ENCODE results near the gene RGS7BP. TPM values are rescaled to one million over a fixed set of nuclear protein-coding genes. Genes with fewer than 3 reads are reported as not detected.

RGS7BP gene
- total and polyA plus RNA-seq, 4 donors: 0.47 to 1.9 (median 1.1) TPM

GRCh38 chr5:64634997-64635686 is 129.3 kb downstream of the RGS7BP start:
- Histone ChIP-seq H3K27ac (ENCODE audit: low read depth in 1 of 2, low read length in 2 of 2) (no peak overlapping the region), H3K9me3 (ENCODE audit: control insufficient read depth in 4 of 4, low read length in 3 of 4) (no peaks in the 10 kb centered on the region), H3K36me3 (ENCODE audit: control insufficient read depth in 4 of 4, insufficient read depth in 3 of 4, low read depth in 1 of 4, low read length in 3 of 4) (no peaks in the 10 kb centered on the region), H3K9ac (ENCODE audit: low read depth in 1 of 2, low read length in 2 of 2) (no peak overlapping the region), H3K4me1 (ENCODE audit: control insufficient read depth in 4 of 4, insufficient read depth in 4 of 4, low read length in 3 of 4) (no peaks in the 10 kb centered on the region), H3K4me3 (ENCODE audit: low read depth in 1 of 3, low read length in 3 of 3) (no peak overlapping the region), H3K27me3 (ENCODE audit: control insufficient read depth in 4 of 4, insufficient read depth in 4 of 4, low read length in 3 of 4) (peaks cover 0 to 7% (median 0%) of the 10 kb centered on the region in 4 donors)
- DNase-seq (ENCODE audit: low spot score): no peak
- 0% methylated on average over 1 of the region's 1 CpG for WGBS
- no peak for TF ChIP-seq TAF1 (conservative IDR thresholded peaks at IDR 0.05)
- no peak for TF ChIP-seq RXRA (IDR thresholded peaks at IDR 0.05)
- TF ChIP-seq JUND (IDR thresholded peaks at IDR 0.05): peak in 1 of 2 donors; percentile 7
- TF ChIP-seq ATF3 (IDR thresholded peaks at IDR 0.05): no peak
- TF ChIP-seq FOXA2 (IDR thresholded peaks at IDR 0.05): no peak
- TF ChIP-seq REST (IDR thresholded peaks at IDR 0.05): no peak
- TF ChIP-seq YY1 (IDR thresholded peaks at IDR 0.05): no peak
- TF ChIP-seq RAD21 (IDR thresholded peaks at IDR 0.05): peak; percentile 89 to 92
- peak; percentile 75 for TF ChIP-seq CTCF (IDR thresholded peaks at IDR 0.05; ENCODE audit: low read depth, low read length, missing input control)
- TF ChIP-seq EGR1 (IDR thresholded peaks at IDR 0.05; ENCODE audit: low read depth in 2 of 2): no peak
- TF ChIP-seq FOXA1 (IDR thresholded peaks at IDR 0.05): no peak
- TF ChIP-seq ZBTB33 (IDR thresholded peaks at IDR 0.05): no peak

- WGBS: 58% methylated on average over 9 of the region's 9 CpGs
These were observed 131.3 kb downstream of the RGS7BP start for GRCh38 chr5:64637144-64637543.

More at GRCh38 chr5:64637144-64637543, 131.3 kb downstream of the RGS7BP start:
- H3K27ac ChIP-seq (ENCODE audit: low read depth in 1 of 2, low read length in 2 of 2): no peak overlapping the region
- no peaks in the 10 kb centered on the region for H3K9me3 ChIP-seq (ENCODE audit: control insufficient read depth in 4 of 4, low read length in 3 of 4)
- H3K4me1 ChIP-seq (ENCODE audit: control insufficient read depth in 4 of 4, insufficient read depth in 4 of 4, low read length in 3 of 4): no peaks in the 10 kb centered on the region
- no peaks in the 10 kb centered on the region for H3K36me3 ChIP-seq (ENCODE audit: control insufficient read depth in 4 of 4, insufficient read depth in 3 of 4, low read depth in 1 of 4, low read length in 3 of 4)
- DNase-seq (ENCODE audit: low spot score): no peak
- no peak overlapping the region for H3K4me3 ChIP-seq (ENCODE audit: low read depth in 1 of 3, low read length in 3 of 3)
- no peak overlapping the region for H3K9ac ChIP-seq (ENCODE audit: low read depth in 1 of 2, low read length in 2 of 2)
- TF ChIP-seq NR2F2 (IDR thresholded peaks at IDR 0.05) (no peak), EGR1 (IDR thresholded peaks at IDR 0.05; ENCODE audit: low read depth in 2 of 2) (no peak), FOXA2 (IDR thresholded peaks at IDR 0.05) (no peak), MAX (IDR thresholded peaks at IDR 0.05) (no peak), YY1 (IDR thresholded peaks at IDR 0.05) (no peak), HNF4G (IDR thresholded peaks at IDR 0.05) (no peak), ATF3 (IDR thresholded peaks at IDR 0.05) (no peak), RAD21 (IDR thresholded peaks at IDR 0.05) (no peak), JUND (IDR thresholded peaks at IDR 0.05) (no peak), TAF1 (conservative IDR thresholded peaks at IDR 0.05) (no peak), RXRA (IDR thresholded peaks at IDR 0.05) (no peak)
- peaks cover 0 to 7% (median 0%) of the 10 kb centered on the region in 4 donors for H3K27me3 ChIP-seq (ENCODE audit: control insufficient read depth in 4 of 4, insufficient read depth in 4 of 4, low read length in 3 of 4)
